HG03378 (cell line): ENCODE measurements around the gene KLF17.

ENCODE experiments used
- ATAC-seq: cut with Tn5 transposase; IDR thresholded peaks from one replicate; pipeline ENCODE4 v1.9.1; 2021; ENCODE audit warnings: mild to moderate bottlenecking, moderate library complexity; ENCODE audit not compliant: unreplicated experiment

The KLF17 gene

DNA sequence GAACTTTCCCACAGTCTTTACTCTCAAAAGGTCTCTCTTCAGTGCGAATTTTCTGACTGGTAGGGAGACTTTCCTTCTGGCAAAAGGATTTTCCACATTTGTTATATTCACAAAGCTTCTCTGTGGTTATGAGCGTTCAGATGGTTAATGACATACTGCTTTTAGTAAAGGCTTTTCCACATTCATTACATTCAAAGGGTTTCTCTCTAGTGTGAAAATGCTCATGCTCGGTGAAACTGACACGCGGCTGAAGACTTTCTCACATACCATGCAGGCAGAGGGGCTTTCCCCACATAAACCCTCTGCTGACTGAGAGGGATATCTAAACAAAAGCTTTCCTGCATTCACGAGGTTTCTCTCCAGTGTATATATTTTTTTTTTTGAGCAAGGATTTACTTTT is 32.7 kb downstream of the KLF17 start:
- ATAC-seq, result no peak

DNA sequence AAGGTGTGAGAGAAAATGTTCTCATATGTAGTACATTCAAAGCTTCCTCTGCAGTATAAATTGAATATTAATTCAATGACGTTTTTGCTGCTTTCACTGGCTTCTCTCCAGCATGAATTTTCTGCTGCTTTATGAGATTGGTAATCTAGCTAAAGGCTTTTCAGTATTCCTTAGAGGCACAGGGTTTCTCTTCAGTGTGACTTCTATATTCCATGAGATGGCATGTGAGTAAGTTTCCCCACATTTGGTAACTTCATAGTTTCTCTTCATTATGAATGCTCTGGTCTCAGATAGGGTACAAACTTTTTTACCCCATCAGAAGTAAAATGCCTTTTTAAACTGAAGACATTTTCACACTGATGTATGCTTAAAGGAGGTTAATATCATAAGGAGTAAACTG is 33.2 kb downstream of the KLF17 start:
- no peak for ATAC-seq

DNA sequence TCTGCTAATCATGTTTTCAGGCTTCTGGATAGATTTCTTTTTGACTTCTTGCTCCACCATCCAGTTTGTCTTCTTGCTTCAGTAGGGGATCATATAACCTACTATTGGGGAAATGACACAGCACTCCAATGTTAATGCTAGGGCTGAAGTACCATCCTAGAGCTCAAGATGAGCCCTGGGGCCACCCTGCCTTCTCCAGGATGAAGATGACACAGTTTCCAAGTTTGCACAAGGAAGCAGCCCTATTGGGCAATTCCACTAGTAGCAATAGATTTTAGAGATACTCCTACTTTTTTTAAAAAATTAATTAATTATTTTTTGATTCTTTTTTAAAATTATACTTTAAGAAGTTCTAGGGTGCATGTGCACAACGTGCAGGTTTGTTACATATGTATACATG is 34.1 kb downstream of the KLF17 start:
- ATAC-seq, result no peak

- no peak for ATAC-seq
These were observed 35.4 kb downstream of the KLF17 start for GRCh38 chr1:44154049-44154448.

- no peak for ATAC-seq
These were observed 39.3 kb downstream of the KLF17 start for GRCh38 chr1:44157903-44158302.

DNA sequence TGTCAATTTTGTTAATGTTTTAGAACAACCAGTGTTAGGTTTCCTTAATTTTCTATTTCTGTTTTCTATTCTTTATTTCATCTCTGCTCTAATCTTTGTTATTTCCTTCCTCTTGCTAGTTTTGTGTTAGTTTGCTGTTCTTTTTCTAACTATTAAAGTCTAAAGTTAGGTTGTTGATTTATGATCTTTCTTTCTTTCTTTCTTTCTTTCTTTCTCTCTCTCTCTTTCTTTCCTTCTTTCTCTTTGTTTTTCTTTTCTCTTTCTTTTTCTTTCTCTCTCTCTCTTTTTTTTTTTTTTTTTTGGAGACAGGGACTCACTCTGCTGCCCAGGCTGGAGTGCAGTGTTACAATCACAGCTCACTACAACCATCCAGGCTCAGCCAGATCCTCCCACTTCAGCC is 40.2 kb downstream of the KLF17 start:
- ATAC-seq, result no peak

DNA sequence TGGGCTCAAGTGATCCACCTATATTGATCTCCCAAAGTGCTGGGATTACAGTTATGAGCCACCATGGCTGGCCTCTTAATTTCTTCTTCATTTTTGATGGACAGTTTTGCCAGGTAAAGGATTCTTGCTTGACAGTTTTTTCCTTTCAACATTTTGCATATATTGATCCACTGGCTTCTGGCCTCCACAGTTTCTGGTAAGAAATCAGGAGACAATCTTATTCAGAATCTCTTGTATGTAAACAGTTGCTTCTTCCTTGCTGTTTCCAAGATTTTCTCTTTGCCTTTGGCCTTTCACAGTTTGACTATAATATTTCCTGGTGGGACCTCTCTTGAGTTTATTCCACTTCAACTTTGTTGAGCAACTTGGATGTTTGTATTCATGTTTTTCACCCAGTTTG is 42.9 kb downstream of the KLF17 start:
- ATAC-seq, result no peak

DNA sequence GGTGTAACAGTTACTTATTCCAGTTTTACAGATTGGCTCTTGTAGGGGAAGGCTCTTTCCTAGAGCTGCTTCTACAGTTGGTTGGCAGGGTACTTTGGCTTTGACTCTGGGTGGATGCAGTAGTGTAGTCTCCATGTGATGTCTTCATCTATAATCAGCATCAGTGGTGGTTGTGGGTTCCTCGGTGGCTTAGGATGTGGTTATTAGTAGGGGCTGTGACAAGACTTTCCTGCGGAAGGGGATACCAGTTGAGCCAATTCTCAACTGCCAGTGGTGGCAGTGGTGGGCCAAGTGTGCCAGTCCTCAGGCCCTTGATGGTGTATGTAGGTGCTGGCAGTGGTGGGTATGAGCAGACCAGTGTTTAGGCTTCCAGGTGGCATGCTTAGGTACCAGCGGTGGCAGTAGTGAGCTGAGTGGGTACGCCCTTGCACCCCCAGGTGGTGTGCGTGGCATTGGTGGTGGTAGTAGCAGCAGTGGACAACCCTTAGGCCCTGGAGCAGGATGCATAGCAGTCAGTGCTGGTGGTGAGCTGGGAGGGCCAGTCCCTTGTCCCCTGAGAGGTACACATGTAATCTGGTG is 50.0 kb downstream of the KLF17 start:
- ATAC-seq, result no peak

DNA sequence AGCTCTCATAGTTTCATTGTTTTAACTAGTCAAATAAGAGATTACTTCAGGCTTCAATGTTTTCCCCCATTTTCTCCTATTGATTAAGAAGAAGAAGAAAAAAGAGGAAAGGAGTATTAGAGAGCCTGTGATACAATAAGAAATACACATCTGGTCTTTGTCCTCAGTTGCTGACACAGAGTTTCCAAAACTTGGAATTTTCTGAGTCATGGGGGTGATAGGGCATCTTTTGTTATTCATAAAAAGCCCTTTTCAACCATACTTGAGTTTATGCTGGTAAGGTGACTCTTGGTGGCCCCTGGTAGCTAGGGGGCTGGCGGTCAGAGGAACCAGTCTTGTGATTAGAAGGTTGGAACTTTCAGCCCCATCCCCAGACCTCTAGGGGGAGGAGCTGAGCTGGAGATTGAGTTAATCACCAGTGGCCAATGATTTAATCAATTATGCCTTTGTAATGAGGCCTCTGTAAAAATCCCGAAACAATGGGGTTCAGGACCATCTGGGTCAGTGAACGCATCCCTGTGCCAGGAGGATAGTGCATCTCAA is 51.7 kb downstream of the KLF17 start:
- ATAC-seq, result no peak

- ATAC-seq, result no peak
These were observed 56.0 kb downstream of the KLF17 start for GRCh38 chr1:44174630-44175029.
